Measurements from ENCODE around the gene TNN.
A peak's percentile ranks its signal among the peaks of the same experiment; 100 is the strongest.
"Not testable (repeated sequence)": the region's sequence is repeated elsewhere in the genome, so short reads cannot be mapped to it uniquely, and the experiment has no call there.

Gene TNN, protein sequence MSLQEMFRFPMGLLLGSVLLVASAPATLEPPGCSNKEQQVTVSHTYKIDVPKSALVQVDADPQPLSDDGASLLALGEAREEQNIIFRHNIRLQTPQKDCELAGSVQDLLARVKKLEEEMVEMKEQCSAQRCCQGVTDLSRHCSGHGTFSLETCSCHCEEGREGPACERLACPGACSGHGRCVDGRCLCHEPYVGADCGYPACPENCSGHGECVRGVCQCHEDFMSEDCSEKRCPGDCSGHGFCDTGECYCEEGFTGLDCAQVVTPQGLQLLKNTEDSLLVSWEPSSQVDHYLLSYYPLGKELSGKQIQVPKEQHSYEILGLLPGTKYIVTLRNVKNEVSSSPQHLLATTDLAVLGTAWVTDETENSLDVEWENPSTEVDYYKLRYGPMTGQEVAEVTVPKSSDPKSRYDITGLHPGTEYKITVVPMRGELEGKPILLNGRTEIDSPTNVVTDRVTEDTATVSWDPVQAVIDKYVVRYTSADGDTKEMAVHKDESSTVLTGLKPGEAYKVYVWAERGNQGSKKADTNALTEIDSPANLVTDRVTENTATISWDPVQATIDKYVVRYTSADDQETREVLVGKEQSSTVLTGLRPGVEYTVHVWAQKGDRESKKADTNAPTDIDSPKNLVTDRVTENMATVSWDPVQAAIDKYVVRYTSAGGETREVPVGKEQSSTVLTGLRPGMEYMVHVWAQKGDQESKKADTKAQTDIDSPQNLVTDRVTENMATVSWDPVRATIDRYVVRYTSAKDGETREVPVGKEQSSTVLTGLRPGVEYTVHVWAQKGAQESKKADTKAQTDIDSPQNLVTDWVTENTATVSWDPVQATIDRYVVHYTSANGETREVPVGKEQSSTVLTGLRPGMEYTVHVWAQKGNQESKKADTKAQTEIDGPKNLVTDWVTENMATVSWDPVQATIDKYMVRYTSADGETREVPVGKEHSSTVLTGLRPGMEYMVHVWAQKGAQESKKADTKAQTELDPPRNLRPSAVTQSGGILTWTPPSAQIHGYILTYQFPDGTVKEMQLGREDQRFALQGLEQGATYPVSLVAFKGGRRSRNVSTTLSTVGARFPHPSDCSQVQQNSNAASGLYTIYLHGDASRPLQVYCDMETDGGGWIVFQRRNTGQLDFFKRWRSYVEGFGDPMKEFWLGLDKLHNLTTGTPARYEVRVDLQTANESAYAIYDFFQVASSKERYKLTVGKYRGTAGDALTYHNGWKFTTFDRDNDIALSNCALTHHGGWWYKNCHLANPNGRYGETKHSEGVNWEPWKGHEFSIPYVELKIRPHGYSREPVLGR (N-terminal part only)

DNA sequence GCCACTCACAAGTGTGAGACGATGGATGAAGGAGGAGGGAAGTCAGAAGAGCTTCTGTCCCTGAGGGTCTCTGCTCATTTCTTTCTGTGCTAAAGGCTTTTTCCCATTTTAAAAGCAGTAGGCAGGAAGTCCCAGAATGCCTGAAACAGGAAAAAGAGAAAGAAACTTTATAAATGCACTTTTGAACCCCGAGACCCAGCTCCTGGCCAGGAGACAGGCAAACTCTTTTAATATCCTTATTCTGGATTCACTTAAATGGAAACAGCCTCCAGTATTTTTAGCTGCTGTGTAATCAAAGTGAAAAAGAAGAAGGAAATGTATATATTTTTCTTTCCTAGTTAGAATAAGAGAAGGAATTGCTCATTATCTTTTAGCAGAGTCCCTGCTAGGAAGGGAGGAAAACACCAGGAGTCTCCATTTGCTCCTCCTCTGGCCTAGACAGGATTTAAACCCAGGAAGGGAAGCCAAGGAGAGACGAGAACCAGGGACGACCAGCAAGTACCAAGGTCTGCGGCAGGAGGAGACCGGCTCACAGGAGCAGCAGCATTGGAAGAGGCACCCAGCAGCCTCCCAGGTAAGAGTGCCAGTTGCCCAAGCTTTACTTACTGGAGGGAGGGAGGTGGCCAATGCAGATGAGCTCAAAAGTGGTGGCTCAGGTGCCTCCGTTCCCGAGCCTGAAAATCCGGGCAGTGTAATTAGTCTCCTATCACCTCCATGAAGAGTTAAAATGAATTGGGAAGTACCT lies at the start of gene TNN:
TNN (plus strand) TSS at position 472 of the 745 bp plus-strand sequence. CDS start 9,586 bp downstream, outside the sequence.
- DNase-seq, result no peak

DNA sequence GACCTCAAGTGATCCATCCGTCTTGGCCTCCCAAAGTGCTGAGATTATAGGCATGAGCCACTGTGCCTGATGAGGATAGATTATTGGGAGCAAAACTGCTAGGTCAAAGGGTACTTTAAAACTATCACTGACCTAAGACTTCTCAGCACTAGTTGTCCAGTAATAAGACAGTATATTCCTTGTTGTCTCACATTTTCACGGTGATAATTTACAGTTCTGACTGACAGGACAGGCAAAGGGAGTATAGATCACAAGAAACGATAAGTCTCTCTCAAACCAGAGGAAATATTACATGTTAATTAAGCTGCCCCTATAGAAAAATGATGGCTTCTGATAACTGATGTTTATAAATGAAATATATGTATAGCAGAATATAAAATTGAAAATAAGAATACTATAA lies 48.1 kb upstream of the TNN start:
- no peak for DNase-seq

DNA sequence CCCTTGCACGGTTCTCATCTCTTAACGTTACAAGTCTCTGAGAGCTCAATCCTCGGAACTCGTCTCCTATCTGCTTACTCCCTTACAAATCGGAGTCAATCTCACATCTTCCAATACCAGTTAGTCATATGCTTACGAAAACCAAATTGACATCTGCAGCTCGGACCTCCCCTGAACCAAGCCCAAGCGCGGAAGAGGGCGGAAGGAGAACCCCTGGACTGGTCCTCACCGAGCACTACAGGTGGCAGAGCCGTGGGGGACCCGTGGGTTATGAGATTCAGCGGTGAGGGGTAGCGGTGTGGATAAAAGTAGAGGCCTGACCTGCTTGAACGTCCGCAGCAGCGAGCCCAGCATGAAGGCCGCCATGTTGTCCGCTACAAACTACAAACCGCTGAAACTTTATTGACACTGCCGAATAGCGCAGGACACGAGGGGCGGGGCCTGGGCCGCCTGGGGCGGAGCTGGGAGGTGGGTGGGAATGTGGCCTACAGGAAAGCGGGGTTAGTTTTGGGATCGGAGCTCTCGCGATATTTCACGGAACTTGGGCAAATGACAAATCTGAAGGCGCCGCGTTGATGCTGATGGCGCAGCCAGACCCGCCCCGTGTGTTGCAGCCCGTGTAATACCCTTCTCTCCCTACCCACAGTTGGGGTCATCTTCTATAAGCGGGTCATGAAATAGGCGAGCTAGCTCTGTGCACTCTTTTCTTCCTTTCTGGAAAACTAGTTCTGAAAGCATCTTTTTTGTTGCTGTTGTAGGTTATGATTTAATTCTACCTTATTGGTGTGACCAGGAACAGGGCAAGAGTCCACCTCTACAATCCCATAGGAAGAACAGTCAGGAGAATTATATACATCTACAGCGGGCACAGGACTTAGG lies 44.4 kb upstream of the TNN start, which contains the start of gene MRPS14:
MRPS14 (minus strand) TSS at position 383 of the 879 bp plus-strand sequence; CDS start at position 366, 17 bp downstream.
- DNase-seq, result peak; percentile 99

DNA sequence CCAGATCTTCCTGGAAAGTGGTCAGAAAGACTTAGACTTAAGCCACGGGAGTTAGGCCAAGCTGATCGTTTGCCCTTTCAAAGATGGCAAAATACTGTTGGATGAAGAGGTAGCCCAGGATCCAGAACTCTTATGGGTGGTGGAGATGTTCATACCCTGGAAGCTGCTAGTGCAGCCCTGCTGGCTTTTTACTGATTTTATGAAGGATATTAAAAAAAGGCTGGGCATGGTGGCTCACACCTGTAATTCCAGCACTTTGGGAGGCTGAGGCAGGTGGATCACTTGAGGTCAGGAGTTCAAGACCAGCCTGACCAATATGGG lies 43.8 kb upstream of the TNN start:
- DNase-seq, result not testable (repeated sequence)

DNA sequence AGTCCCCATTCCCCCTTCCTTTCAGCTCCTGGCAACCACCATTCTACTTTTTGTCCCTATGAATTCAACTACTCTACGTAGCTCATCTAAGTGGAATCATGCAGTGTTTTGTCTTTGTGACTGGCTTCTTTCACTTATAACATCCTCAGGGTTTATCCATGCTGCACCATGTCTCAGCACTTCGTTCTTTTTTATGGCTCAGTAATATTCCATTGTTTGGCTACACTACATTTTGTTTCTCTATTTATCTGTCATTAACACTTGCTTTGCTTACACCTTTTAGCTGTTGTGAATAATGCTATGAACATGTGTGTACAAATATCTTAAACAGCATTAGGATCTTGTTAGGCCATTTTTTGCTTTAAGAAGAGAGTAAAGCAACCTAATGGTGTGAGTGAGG lies 42.9 kb upstream of the TNN start:
- DNase-seq, result no peak

DNA sequence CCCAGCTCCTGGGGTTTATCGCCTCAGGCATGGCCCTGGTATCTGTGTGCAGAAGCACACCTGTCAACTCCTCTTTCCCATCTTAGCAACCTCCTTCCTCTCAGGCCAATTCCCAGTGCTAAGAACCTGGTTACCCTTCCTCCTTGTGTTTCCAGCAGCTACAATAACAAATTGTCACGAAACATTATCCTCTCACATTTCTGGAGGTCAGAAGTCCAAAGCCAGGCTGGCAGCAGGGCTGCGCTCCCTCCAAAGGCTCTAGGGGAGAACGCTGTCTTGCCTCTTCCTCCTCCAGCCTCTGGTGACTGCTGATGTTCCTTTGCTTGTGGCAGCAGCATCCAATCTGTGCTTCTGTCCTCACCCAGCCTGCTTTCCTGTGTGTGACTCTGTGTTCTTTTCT lies 33.7 kb upstream of the TNN start:
- no peak for DNase-seq

DNA sequence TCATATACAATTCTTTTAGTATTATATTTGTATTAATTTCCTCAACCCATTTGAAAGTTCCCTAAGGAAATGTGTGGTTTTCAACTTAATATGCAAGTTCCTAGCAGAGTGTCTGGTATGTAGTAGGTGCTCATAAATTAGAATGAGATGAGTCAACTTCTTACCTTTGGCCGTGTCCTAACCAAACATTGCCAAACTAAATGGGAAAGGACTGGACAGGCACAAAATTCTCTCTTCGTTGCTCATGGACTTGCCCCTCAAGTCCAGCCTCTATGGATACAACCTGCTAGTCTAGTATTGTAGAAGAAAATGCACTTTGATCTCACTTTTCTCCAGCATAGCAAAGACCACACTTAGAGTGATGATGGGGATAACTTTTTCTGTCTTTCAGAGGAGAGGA lies 32.9 kb upstream of the TNN start:
- DNase-seq, result no peak

DNA sequence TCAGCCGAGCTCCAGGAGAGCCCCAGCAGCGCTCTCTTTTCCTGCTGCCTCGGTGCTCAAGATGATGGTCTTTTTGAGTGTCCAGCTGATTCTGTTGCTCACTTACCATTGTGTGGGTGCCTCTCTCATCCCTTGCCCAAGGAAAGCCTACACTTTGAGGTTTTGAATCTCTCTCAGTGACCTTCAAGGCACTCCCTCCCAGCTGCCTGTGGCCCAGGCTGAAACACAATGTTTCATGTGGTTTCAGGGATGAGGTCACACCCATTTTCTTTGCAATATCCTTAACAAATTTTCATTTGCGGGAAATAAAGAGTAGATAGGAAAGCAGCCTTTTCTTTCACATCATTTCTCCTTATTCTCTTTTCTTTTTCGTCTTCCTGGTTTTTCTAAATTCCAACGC lies 31.8 kb upstream of the TNN start:
- DNase-seq, result no peak

DNA sequence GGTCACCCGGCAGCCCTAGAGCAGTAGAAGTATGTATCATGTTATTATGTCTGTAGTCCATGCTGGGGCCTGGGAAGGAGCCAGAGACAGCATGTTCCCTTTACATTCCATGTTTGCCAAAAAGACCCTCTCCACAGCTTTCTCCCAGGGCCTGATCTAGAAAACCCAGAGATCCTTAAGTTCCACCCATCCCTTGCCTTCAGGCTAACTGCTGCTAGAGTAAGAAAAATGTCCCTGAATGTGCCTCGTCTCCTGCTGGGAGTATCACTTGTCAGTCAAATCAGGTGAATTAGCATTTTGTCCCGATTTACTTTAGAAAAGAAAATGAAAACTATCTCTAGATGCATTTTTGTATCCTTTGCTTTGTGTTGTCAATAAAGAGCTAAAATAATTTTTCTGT lies 31.2 kb upstream of the TNN start:
- DNase-seq, result no peak

DNA sequence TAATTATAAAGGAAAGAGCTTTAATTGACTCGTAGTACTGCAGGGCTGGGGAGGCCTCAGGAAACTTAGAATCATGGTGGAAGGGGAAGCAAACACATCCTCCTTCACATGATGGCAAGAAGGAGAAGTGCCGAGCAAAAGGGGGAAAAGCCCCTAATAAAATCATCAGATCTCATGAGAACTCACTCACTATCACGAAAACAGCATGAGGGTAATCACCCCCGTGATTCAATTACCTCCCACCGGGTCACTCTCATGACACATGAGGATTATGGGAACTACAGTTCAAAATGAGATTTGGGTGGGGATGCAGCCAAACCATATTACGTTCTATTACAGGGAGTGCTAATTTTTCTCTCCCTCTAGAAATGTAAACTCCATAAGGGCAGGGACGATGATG lies 30.2 kb upstream of the TNN start:
- no peak for DNase-seq

DNA sequence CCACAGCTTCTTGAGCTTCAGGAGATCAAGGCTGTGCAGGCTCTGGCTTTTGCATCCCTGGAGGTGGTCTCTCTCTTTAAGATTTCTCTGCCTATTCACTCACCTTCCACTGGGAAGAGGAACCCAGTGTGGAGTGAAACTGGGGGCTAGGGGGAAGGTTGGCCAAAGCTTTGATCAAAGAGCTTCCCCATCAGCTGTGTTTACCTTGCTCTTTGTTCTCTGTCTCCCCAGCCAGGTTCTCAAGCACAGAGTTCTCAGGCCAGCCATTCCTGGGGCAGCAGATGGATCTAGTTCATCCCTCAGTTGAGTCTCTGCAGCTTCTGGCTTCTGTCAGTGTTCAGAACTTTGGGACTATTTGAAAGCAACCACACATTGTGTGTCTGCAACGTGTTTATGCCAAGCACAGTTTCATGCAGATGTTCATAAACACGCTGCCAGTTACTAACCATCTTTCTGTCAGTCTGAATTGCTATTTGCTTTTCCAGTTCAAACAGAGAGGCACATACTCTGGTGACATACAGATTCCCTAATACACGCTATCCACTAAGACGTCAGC lies 27.2 kb upstream of the TNN start:
- DNase-seq, result no peak

DNA sequence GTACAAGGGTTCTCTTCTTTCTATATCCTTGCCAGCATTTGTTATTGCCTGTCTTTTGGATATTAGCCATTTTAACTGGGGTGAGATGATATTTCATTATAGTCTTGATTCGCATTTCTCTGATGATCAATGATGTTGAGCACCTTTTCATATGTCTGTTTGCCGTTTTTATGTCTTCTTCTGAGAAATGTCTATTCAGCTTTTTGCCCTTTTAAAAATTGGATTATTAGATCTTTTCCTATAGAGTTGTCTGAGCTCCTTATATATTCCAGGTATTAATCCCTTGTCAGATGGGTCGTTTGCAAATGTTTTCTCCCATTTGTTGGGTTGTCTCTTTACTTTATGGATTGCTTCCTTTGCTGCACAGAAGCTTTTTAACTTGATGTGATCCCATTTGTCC lies 25.0 kb upstream of the TNN start:
- DNase-seq, result no peak

DNA sequence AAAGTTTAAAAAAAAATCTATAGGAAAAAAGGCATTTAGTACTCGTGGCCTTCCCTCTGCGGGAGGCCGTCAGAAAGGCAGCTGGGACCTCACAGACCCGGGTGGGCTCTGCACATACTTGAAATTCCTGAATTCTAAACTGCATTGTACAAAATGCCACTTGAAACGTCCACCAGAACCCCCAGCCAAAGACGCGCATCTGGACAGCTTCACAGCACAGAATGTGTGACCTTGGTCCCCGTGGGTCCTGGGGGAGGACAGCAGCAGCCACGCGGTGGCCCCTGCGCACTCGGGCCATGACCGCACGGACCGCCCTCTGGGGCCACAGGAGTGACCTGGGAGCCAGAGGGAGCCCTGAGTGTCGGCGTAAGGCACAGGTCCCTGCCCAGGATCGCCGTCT lies 23.8 kb upstream of the TNN start:
- DNase-seq, result no peak

DNA sequence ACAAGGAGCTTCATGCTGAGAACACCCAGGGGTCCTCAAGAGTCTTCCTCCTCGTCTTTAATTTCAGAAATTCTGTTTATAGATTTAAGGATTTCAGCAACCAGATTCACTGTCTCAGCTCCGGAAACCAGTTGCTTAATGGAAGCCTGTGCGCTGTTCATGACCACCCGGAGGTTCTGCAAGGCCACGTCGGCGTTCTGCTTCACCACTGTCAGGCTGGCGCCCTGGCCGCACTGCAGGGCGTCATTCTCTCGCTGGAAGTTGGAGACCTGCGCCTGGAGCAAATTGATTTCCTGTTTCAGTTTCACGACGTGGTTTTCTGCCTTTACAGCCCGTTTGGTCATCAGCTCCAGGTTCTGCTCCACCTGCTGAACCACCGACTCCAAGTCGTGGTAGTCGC lies 23.0 kb upstream of the TNN start:
- DNase-seq, result not testable (repeated sequence)

DNA sequence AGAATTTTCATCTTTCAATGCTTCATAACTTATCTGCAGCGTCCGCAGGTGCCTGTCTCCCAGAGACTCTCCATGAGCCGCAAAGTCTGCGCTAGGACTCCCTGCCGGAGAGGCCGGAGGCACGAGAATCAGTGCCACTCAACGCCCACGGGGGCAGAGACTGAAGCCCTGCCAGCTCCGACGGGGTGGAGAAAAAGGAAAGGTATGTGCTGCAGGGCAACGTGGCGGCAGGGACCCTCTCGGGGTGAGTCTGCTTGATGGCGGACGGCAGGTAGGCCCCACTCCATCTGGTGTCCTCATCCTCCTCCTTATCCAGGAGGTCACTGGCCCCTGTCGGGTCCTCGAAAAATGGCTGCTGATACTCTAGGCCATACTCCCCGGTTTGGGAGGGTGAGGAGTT lies 22.5 kb upstream of the TNN start:
- DNase-seq, result no peak

DNA sequence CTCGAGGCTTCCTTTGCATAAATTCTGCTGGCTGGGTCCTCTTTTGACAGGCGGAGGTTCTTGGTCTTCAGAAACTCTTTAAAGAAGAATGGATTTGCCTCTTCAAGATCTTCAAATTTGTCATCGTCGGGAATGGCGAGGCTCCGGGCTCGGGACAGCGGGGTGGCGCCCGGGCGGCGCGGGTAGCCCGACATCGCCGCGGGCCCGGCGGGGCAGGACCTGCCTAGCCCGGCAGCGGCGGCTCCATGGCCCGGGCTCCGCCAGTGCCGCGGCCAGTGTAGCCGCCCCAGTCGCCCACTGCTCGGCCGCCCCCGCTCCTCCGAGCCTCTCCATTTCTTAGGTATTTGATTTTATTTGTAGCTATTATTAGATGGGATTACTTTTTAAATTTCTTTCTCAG lies 22.1 kb upstream of the TNN start:
- DNase-seq, result no peak

DNA sequence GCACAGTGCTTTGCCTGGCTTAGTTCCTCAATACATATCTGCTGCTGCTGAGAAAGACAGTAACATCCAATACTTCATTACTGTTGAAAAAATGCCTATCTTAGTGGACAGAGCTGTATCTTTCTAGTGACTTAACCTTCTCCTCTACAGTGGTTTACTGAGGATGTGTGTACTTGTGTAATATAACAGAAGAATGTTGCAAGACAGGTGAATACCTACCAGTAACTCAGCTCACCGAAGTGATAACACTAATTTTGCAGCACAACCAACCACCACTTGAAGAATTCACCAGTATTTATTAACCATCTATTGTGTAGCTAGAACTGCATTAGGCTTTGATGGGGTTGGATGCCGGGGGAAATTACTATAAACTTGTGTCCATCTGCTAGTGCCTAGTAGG lies 16.6 kb upstream of the TNN start:
- DNase-seq, result no peak

DNA sequence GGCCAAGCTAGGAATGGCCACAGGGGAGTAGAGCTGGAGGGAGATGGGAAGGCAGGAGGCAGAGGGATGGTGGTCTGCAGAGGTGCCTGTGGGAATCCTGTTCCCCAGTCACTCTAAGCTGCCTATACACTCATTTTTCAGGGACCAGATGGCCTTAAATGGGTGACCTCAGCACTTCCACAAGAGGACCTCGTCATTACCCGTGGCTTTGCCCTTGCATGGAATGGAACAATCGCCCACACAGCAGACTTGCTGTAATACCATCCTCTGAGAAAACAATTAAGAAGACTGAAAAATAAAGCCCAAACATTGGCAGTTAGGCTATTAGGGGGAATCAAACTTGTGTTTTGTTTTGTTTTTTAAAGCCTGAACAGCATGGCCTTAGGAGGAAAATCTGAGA lies 12.9 kb upstream of the TNN start:
- no peak for DNase-seq

DNA sequence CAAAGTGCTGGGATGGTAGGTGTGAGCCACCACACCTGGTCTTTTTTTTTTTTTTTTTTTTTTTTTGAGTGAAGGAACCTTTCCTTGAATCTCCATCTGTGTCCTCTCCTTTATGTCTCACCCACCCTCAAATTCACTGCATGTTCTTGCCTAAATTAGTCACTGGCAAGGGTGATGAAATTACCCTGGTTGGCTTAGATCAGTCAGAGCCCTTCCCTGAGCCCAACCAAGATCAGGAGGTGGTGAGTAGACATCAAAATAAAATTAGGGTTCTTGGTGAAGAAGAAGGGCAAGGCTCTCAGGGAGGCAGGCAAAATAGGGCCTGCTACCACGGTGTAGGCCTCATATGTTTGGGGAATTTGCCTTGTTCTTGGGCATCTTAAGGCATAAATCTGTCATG lies 5.3 kb upstream of the TNN start:
- DNase-seq, result no peak

DNA sequence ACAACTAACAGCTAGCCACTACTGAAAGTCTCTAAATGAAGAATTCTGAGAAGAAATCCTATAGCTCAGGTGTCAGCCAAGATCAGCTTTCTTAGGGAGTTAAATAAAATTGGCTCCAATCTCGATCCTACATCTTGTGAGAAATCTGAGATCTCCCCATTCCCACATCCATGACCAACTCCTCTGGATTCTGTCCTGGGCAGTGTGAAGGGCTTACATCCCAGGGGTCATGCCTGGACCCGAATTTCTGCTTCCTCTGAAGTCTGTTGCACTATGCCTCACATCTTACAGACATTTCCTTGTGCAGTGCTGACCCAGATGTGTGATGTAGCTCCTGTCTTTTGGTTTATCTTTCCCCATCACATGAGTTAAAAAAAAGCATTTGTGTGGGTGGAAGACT lies 4.8 kb upstream of the TNN start:
- no peak for DNase-seq

DNA sequence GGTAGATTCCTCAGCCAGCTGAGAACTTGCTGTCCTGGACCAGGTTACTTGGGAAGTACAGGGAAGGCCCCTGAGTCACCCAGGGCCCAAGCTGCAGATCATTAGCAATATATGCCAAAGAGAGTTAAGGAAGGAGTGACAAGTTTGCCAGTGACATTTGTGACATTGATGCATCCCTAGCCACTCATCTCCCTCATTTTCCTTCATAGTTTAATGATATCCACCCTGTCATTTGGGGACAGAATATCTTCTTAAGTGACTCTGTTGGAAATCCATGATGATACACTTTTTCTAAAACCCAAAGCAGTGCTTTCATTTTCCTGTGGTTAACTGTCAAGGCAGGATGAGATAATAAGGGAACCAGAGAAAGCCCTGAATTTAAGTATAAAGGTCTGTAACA lies 3.2 kb downstream of the TNN start:
- no peak for DNase-seq
